IMR-90 (cell line): ENCODE measurements around the gene ARPC2. TPM values are rescaled to one million over a fixed set of nuclear protein-coding genes. Genes with fewer than 3 reads are reported as not detected.

ENCODE experiments used
- ATAC-seq: fragments of 200-7000 bp; cut with Tn5 transposase; 2 replicates; pipeline ENCODE4 v1.9.1; 2020; ENCODE audit warnings: low read depth, mild to moderate bottlenecking, moderate library complexity
- BruUV-seq: library from RNA; stranded (reverse); fragments of 400-500 nt; replicated peaks from 2 replicates; lab custom pipeline; 2021; lab: Mats Ljungman, UMichigan
- CTCF ChIA-PET: fragments of 300-600 bp; formaldehyde crosslinking; extraction: SDS; loops from one replicate; lab custom pipeline; 2021; ENCODE audit warnings: antibody characterized with exemption; lab: Yijun Ruan, JAX
- POLR2A ChIA-PET: fragments of 300-600 bp; sonication (Branson Sonifier 250); formaldehyde crosslinking; loops from one replicate; lab custom pipeline; 2022; ENCODE audit warnings: antibody characterized with exemption; ENCODE audit not compliant: unreplicated experiment; lab: Charles Lee
- DNase-seq: peaks from one replicate; pipeline ENCODE4 v3.0.0; 2013
- H2AFZ ChIP-seq: replicated peaks from 2 replicates; pipeline ENCODE3; 2013; ENCODE audit warnings: low read length, mild to moderate bottlenecking; ENCODE audit not compliant: poor library complexity
- H2AK5ac ChIP-seq: 2 replicates; pipeline ENCODE4 v1.6.1; 2013; ENCODE audit warnings: low read depth, low read length, inconsistent platforms
- H2AK9ac ChIP-seq: replicated peaks from 2 replicates; pipeline ENCODE3; 2013; ENCODE audit warnings: mild to moderate bottlenecking, low read depth, low read length, moderate library complexity; ENCODE audit not compliant: poor library complexity
- H2BK120ac ChIP-seq: 2 replicates; pipeline ENCODE4 v1.6.1; 2013; ENCODE audit warnings: low read depth, low read length, inconsistent platforms
- H2BK15ac ChIP-seq: 3 replicates; pipeline ENCODE4 v1.6.1; 2013; ENCODE audit warnings: low read depth, low read length, inconsistent platforms
- H2BK20ac ChIP-seq: 2 replicates; pipeline ENCODE4 v1.6.1; 2013; ENCODE audit warnings: low read depth, mild to moderate bottlenecking, inconsistent platforms, low read length, moderate library complexity
- H2BK5ac ChIP-seq: 2 replicates; pipeline ENCODE4 v1.6.1; 2013; ENCODE audit warnings: mild to moderate bottlenecking, low read depth, low read length, inconsistent platforms; ENCODE audit not compliant: poor library complexity, severe bottlenecking
- H3K14ac ChIP-seq: replicated peaks from 2 replicates; pipeline ENCODE4 v1.6.1; 2013; ENCODE audit warnings: low read depth, low read length, inconsistent platforms
- H3K18ac ChIP-seq: 2 replicates; pipeline ENCODE4 v1.6.1; 2013; ENCODE audit warnings: low read depth, low read length, control low read depth
- H3K23ac ChIP-seq: 2 replicates; pipeline ENCODE4 v1.6.1; 2013; ENCODE audit warnings: low read depth, low read length, inconsistent platforms
- H3K27ac ChIP-seq: 2 replicates; pipeline ENCODE4 v1.5.1; 2013; ENCODE audit warnings: mild to moderate bottlenecking, control low read depth, low read length; ENCODE audit not compliant: insufficient read depth
- H3K27me3 ChIP-seq: 2 replicates; pipeline ENCODE4 v1.6.1; 2013; ENCODE audit warnings: low read length; ENCODE audit not compliant: control insufficient read depth, insufficient read depth
- H3K36me3 ChIP-seq: 2 replicates; pipeline ENCODE4 v1.6.1; 2013; ENCODE audit warnings: low read length, mixed read lengths; ENCODE audit not compliant: control insufficient read depth, insufficient read depth
- H3K4ac ChIP-seq: 2 replicates; pipeline ENCODE4 v1.6.1; 2013; ENCODE audit warnings: low read depth, low read length, inconsistent platforms
- H3K4me1 ChIP-seq: 2 replicates; pipeline ENCODE4 v1.6.1; 2013; ENCODE audit warnings: low read length, mixed read lengths; ENCODE audit not compliant: control insufficient read depth, insufficient read depth
- H3K4me2 ChIP-seq: 2 replicates; pipeline ENCODE4 v1.6.1; 2013; ENCODE audit warnings: low read depth, mild to moderate bottlenecking, control low read depth, low read length, moderate library complexity
- H3K4me3 ChIP-seq: 2 replicates; pipeline ENCODE4 v1.5.1; 2013; ENCODE audit warnings: low read depth, mild to moderate bottlenecking, control low read depth, low read length, moderate library complexity; ENCODE audit not compliant: insufficient read depth
- H3K56ac ChIP-seq: 2 replicates; pipeline ENCODE4 v1.6.1; 2013; ENCODE audit warnings: low read length, inconsistent platforms; ENCODE audit not compliant: insufficient read depth; ENCODE audit errors: extremely low read depth
- H3K79me1 ChIP-seq, 2 experiments: 2 replicates each; pipeline ENCODE4 v1.6.1; 2013; ENCODE audit warnings: low read length in 2 of 2, inconsistent platforms in 1 of 2, low read depth in 1 of 2
- H3K9ac ChIP-seq: 2 replicates; pipeline ENCODE4 v1.6.1; 2013; ENCODE audit warnings: low read depth, low read length, control low read depth
- H3K9me1 ChIP-seq: 2 replicates; pipeline ENCODE4 v1.6.1; 2013; ENCODE audit warnings: low read length, inconsistent platforms; ENCODE audit not compliant: insufficient read depth
- H3K9me3 ChIP-seq: 2 replicates; pipeline ENCODE4 v1.6.1; 2013; ENCODE audit warnings: low read length; ENCODE audit not compliant: control insufficient read depth, insufficient read depth
- H4K20me1 ChIP-seq: 2 replicates; pipeline ENCODE4 v1.6.1; 2013; ENCODE audit warnings: low read length, inconsistent platforms; ENCODE audit not compliant: insufficient read depth
- H4K5ac ChIP-seq: 2 replicates; pipeline ENCODE4 v1.6.1; 2013; ENCODE audit warnings: mild to moderate bottlenecking, low read depth, low read length, control low read depth
- H4K8ac ChIP-seq, 2 experiments: 2 replicates each; pipeline ENCODE4 v1.6.1; 2013; ENCODE audit warnings: low read depth in 2 of 2, low read length in 2 of 2, control low read depth in 1 of 2, inconsistent platforms in 1 of 2
- H4K91ac ChIP-seq: 2 replicates; pipeline ENCODE4 v1.6.1; 2013; ENCODE audit warnings: low read depth, low read length, inconsistent platforms; ENCODE audit not compliant: insufficient read depth
- CEBPB ChIP-seq: IDR thresholded peaks from 2 replicates; pipeline ENCODE4 v1.6.1; 2012; ENCODE audit warnings: low read depth, low read length, improper control_type of control experiment
- CHD1 ChIP-seq: IDR thresholded peaks from 2 replicates; pipeline ENCODE4 v1.6.1; 2012; ENCODE audit warnings: low read depth, low read length, improper control_type of control experiment
- MAFK ChIP-seq: IDR thresholded peaks from 2 replicates; pipeline ENCODE4 v1.6.1; 2012; ENCODE audit warnings: low read depth, low read length, improper control_type of control experiment
- WGBS, 2 experiments: methylation state at CpG; one replicate each; pipeline versions ENCODE4 v1.1.5 to v1.1.7; 2013; ENCODE audit warnings: missing lambda C conversion rate in 2 of 2; ENCODE audit not compliant: insufficient read length in 1 of 2; ENCODE audit errors: extremely low coverage in 2 of 2; 5-methylcytosine and 5-hydroxymethylcytosine counted together
- dilution Hi-C: fragments of 300-500 bp; cut with HindIII; formaldehyde crosslinking; loops from one replicate; pipeline ENCODE4 v1.14.3; 2018; ENCODE audit warnings: low sequenced_read_pairs; ENCODE audit not compliant: unreplicated experiment
- in situ Hi-C: fragments of 300-500 bp; cut with MboI; formaldehyde crosslinking; loops from 3 replicates; pipeline ENCODE4 v1.14.3; 2019; ENCODE audit warnings: low sequenced_read_pairs, inconsistent platforms, mixed read lengths
- intact Hi-C: fragments of 100-400 bp; cut with micrococcal nuclease; formaldehyde crosslinking; loops from 2 replicates; pipeline ENCODE4 v1.10.0; 2022
- polyA plus RNA-seq, 3 experiments: library from polyadenylated mRNA; depleted of rRNA; stranded (reverse); fragments of >200 nt; gene quantifications; 2 replicates each; pipeline ENCODE4 v1.2.3, GENCODE V29; 2012; ENCODE audit warnings: low replicate concordance in 1 of 3
- total RNA-seq: library from RNA; depleted of rRNA; stranded (reverse); fragments of >200 nt; gene quantifications from 2 replicates; pipeline ENCODE4 v1.2.3, GENCODE V29; 2012

Gene ARPC2
- total and polyA plus RNA-seq, 2 of the 4 experiments (the other 2 are of a cell fraction), result 561 to 635 TPM

DNA sequence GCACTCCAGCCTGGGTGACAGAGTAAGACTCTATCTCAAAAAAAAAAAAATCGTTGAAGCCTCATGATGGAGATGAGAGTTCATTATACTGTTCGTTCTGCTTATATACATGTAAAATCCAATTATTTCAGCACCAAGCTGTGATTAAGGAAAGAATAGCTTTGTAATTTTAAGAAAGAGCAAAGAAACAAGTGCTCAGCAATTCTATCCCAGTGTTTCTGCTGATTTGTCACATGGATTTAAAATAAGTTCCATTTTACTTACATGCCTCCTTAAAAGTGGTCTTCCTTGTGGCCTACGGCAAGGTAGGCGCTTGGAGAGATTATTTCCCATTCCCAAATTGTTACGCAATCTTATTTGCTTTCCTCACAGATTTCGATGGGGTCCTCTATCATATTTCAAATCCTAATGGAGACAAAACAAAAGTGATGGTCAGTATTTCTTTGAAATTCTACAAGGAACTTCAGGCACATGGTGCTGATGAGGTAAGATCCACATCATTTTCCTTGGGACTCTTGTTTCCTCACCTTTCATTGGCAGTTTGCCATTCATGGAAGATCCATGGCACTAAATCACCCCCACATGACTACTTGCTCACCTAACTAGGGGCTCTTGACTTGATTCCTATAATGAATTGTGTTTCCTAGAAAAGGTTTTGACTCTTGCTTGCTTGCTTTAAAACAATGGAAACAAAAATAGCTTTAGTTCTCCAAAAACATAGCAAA, 11.5 kb downstream of the ARPC2 start:
- peak overlapping the region; percentile 91 for H2BK5ac ChIP-seq
- peak overlapping the region; percentile 91 for H3K18ac ChIP-seq
- in situ Hi-C loops, result no loop called here
- ChIA-PET CTCF (no interaction called here), POLR2A (interaction anchor here (1.5 to 1.6 kb wide), 2 partner anchors 12 to 42 kb away, joined by 4 to 6 read pairs; partner anchors contain the start of genes AAMP and PNKD)
- H3K27me3 ChIP-seq, result no peaks in the 10 kb centered on the region
- H3K4ac ChIP-seq, result peak overlapping the region; percentile 97
- H4K8ac ChIP-seq, result peak overlapping the region; percentile 92 to 96
- dilution Hi-C loops, result no loop called here
- H4K5ac ChIP-seq, result peak overlapping the region; percentile 94; the same call in 1 of the 2 replicates
- H3K9ac ChIP-seq, result peak overlapping the region; percentile 3; the same call in 1 of the 2 replicates
- no peaks in the 10 kb centered on the region for H3K9me3 ChIP-seq
- H2AFZ ChIP-seq, result no peak overlapping the region
- peaks cover 59% of the 10 kb centered on the region for H3K36me3 ChIP-seq
- no CpG with 5 or more reads among the region's 6 CpGs for WGBS, 2 experiments
- peaks cover 10% of the 10 kb centered on the region; the same call in 1 of the 2 replicates for H3K9me1 ChIP-seq
- H3K23ac ChIP-seq, result peak overlapping the region; percentile 94
- peak overlapping the region; percentile 97 for H2BK120ac ChIP-seq
- H3K56ac ChIP-seq, result peak overlapping the region; percentile 93
- no TSS peak for BruUV-seq
- peaks cover 33% of the 10 kb centered on the region; the same call in 1 of the 2 replicates for H4K20me1 ChIP-seq
- H4K91ac ChIP-seq, result peak overlapping the region; percentile 91
- TF ChIP-seq MAFK (peak; percentile 28; the same call in 1 of the 2 replicates), CEBPB (peak; percentile 96), CHD1 (no peak)
- intact Hi-C loops, result loop anchor here (5.0 kb wide), 1 partner anchor 41 kb away; no protein-coding TSS in a partner anchor
- peak; percentile 25 for DNase-seq
- H3K79me1 ChIP-seq, result peaks cover 31 to 57% of the 10 kb centered on the region in 2 experiments
- H3K4me1 ChIP-seq, result peaks cover 14% of the 10 kb centered on the region
- H2AK9ac ChIP-seq, result no peak overlapping the region
- peak overlapping the region; percentile 94 for H2BK20ac ChIP-seq
- ATAC-seq, result peak; percentile 4; the same call in 1 of the 2 replicates
- H3K14ac ChIP-seq, result peak overlapping the region; percentile 98
- H3K27ac ChIP-seq, result peak overlapping the region; percentile 88
- peak overlapping the region; percentile 97 for H2AK5ac ChIP-seq
- H3K4me3 ChIP-seq, result no peak overlapping the region
- peak overlapping the region; percentile 99 for H2BK15ac ChIP-seq
- peak overlapping the region; percentile 56; the same call in 1 of the 2 replicates for H3K4me2 ChIP-seq
